Activated T-cell treated with anti-CD3 and anti-CD28 coated beads for 4 hours (primary cell): ENCODE results near the gene DOHH.
"Not testable (repeated sequence)": the region's sequence is repeated elsewhere in the genome, so short reads cannot be mapped to it uniquely, and the experiment has no call there.

Experiments used
- DNase-seq: peaks from one replicate; pipeline ENCODE4 v3.0.0-alpha.2; 2020

DOHH gene

DNA sequence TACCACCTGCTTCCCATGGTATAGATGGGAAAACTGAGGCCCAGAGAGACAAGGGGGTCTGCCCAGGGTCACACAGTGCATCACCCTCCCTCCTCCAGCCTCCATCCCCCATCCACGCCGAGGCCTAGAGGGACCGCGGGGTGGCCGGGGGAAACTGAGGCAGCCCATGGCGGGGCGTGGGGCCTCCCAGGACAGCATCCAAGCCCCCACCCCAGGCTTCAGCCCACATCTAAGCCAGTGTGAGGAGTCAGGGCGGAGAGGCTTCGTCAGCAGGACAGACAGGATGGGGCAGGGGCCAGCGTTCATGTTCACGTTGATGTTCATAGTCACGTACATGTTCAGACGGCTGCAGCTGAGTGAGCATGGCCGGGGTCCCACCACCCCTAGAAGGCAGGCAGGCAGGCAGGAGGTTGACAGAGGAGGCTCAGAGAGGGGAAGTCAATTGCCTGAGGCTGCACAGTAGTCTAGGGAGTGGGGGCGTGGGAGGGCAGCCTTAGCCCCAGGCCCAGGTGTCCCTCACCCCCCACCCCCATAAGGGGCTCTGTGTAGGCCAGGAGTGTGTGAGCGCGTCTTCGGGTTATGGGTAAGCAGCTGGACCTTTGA lies 43.4 kb downstream of the DOHH start:
- DNase-seq, result no peak

DNA sequence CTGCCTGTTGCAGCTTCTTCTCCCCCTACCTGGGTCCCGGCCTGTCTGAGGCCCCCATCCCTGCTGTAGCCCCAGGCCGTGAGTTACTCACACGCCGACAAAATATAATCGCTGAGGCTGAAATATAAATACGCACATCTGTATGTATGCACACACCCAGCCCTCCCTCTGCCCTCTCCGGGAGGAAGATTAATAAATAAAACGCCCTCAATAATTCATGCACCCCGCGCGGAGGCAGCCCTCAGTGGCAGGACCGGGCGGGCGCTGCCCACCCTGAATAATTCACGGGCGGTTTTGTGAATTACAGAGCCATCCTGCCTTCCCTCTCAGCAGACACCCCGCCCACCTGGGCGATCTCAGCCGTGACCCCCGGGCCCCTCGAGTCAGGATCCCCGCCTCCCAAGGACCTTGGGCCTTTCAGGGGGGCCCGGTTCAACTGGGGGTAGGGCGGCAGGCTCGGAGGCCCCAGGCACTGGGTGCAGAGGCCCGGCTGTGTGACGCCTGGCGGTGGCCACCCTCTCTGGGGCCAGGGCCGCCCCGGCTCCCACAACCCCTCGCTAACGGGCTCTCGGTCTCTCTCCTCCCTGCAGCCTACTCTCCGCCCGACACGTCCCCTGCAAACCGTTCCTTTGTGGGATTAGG lies 44.4 kb downstream of the DOHH start:
- DNase-seq, result no peak

DNA sequence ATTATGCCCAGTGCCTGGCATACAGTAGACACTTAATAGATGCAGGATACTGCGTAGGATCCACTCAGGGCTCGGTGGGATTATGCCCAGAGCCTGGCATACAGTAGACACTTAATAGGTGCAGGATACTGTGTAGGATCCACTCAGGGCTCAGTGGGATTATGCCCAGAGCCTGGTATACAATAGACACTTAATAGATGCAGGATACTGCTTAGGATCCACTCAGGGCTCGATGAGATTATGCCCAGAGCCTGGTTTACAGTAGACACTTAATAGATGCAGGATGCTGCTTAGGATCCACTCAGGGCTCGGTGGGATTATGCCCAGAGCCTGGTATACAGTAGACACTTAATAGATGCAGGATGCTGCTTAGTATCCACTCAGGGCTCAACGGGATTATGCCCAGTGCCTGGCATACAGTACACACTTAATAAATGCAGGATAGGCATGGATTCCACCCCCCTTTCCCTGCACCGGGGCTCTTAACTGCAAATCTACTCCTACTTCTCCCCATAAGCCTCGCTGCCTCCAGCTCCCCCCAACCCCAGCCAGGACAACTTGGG lies 45.0 kb downstream of the DOHH start:
- DNase-seq, result no peak

DNA sequence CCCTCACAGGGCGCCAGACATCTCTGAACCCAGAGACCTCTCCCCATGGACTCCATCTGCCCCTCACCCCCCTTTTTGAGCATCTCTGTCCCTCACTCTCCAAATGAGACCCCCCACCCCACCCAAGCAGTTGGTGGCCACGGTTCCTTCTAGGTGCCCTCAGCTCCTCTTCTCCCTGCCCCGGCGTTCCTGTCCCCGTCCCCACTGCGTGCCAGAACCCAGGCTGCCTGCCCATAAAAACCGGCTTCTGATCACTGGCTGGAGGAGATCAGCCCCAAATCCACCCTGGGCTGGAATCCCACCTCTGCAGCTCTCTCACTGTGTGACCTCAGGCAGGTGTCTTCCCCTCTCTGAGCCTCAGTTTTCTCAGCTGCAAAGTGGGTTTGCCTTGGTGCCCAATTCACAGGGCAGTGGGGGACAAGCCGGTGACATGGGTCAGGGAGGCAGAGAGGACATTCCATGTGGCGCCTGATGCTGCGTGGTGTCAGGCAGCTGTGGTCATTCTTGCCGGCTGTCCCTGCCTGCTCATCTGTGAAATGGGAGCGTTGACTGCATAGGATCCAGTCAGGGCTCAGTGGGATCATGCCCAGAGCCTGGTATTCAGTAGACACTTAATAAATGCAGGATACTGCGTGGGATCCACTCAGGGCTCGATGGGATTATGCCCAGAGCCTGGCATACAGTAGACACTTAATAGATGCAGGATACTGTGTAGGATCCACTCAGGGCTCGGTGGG lies 45.6 kb downstream of the DOHH start:
- DNase-seq, result no peak

DNA sequence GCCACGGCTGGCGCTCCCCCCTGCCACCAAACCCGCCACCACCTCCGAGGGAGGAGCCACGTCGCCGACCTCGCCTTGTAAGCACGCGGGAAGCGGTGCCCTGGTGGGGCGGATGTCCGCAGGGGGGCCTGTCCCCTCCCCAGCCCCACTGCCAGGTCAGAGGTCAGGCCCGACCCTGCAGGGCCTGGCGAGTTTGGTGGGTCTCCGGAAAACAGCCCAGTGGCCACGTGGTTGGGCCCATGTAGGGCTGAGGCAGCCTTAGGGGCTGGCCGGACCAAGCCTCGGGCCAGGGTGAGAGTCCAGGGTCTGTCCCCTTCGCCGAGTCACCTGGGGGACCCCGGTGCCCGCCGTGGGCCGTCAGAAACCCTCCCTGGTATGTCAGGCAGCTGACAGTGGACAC lies 46.6 kb downstream of the DOHH start:
- no peak for DNase-seq

DNA sequence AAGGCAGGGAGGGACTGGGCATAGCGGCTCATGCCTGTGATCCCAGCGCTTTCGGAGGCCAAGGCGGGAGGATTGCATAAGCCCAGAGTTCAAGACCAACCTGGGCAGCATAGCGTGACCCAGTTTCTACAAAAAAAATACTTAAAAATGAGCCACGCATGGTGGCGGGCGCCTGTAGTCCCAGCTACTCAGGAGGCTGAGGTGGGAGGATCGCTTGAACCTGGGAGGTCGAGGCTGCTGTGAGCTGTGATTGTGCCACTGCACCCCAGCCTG lies 47.6 kb downstream of the DOHH start:
- DNase-seq, result not testable (repeated sequence)

DNA sequence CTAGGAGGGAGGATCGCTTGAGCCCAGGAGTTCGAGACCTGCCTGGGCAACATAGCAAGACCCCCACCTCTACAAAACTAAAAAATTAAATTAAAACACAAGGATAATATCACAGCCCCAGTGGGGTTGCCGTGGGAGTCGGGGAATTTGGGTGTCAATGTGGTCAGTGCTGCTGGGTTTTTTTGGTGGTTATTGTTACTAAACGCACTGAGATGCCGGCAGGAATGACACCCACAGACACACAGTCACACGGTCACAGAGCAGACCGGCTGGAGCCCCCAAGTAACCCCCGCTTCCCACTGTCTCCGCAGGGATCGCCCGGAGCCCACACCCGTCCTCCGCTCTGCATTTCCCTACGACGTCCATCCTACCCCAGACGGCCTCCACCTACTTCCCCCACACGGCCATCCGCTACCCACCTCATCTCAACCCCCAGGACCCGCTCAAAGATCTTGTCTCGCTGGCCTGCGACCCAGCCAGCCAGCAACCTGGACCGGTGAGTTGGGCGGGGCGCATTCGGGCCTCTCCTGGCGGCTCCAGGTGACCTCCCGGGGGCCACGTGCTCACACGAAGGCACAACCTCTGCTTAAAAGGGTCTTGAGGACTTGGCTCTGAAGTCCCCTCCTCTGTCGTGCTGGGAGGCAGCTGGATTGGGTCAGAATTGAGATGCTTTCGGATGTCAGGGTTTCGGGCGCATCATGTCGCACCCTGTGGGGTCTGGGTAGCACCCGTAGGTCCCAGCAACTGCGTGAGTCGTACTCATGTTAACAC lies 48.1 kb downstream of the DOHH start:
- no peak for DNase-seq

DNA sequence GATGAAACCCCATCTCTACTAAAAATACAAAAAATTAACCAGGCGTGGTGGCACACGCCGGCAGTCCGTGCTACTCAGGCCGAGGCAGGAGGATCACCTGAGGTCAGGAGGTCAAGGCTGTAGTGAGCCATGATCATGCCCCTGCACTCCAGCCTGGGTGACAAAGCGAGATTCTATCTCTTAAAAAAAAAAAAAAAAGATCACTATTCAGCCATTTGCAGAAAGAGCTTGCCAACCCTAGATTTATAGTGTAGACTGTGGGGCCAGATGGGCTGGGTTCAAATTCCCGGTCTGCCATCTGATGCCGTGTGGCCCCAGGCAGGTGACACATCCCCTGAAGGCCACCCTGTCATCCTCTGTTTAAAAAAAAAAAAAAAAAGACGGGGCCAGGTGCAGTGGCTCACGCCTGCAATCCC lies 49.0 kb downstream of the DOHH start:
- DNase-seq, result no peak

DNA sequence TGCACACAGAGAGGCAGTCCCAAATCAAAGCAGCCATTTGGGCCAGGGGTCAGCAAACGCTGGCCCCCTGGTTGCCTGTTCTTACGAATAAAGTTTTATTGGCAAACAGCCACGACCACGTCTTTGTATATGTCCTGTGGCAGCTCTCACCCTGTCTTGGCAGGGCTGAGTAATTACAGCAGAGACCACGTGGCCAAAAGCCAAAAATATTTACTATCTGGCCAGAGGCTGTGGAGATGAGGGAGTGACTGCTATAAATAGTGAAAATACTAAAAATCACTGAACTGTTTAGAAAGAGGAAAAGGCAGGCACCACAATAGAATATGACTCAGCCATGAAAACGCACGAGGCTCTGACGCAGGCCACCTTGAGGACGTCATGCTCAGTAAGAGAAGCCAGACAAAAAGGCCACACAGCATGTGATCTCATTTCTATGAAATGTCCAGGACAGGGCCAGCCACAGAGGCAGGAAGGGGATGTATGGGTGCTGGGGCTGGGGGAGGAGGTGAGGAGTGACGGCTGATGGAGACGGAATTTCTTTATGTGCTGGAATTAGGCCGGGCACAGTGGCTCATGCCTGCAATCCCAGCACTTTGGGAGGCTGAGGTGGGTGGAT lies 49.6 kb downstream of the DOHH start:
- DNase-seq, result no peak

DNA sequence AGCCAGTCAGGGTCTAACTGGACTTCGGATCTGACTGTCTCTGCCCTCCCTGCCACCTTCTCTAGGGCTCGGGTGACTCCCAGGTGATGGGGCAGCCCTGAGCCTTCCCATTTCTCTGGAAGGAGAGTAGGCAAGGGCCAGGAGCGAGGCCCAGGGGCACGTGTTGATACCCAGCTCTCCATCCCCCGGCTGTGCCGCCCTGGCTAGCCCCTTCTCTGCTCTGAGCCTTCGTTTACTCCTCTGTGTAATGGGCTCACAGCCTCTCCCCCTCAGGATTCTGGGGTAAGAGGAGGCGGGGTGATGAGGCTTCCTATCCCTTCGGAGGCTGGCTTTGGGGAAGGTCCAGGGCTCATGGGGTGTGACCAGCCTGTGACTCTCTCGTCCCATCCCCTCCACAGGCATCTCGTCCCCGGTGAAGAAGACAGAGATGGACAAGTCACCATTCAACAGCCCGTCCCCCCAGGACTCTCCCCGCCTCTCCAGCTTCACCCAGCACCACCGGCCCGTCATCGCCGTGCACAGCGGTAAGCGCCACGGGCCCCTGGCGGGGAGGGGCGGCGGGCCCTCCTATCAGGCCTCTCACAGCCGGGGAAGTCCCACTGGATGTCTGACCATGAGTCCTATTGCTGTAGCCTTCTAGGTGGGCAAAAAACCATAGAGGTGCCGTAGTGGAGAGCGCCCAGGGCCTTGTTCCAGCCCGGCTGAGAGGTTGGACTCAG lies 51.7 kb downstream of the DOHH start:
- DNase-seq, result no peak

DNA sequence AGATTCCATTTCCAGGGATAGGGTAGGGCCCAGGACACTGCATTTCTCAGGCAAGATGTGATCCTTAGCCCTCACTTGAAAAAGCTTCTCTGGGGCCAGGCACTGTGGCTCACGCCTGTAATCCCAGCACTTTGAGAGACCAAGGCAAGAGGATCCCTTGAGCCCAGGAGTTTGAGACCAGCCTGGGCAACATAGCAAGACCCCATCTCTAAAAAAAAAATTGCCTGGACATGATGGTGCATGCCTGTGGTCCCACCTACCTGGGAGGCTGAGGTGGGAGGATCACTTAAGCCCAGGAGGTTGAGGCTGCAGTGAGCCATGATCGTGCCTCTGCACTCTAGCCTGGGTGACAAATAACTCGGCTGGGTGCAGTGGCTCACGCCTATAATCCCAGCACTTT lies 53.8 kb downstream of the DOHH start:
- DNase-seq, result not testable (repeated sequence)

DNA sequence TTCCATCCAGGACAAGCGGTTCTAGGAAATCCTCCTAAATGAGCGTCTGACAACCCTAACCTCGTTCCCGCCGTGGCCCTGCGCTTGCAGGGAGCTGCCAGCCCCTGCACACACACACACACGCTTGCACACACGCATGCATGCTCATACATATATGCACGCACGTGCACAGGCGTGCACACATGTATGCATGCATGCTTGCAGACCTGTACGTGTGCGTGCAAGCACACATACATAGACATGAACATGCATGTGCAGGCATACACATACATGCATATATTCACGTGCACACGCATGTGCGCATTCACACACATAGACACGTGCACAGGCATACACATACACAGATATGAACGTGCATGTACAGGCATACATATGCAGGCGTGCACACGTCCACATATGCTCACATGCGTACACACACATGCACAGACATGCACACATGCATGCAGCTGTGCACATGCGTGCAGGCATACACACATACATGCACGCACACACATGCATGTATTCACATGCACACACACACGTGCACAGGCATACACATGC lies 55.7 kb downstream of the DOHH start:
- DNase-seq, result no peak

DNA sequence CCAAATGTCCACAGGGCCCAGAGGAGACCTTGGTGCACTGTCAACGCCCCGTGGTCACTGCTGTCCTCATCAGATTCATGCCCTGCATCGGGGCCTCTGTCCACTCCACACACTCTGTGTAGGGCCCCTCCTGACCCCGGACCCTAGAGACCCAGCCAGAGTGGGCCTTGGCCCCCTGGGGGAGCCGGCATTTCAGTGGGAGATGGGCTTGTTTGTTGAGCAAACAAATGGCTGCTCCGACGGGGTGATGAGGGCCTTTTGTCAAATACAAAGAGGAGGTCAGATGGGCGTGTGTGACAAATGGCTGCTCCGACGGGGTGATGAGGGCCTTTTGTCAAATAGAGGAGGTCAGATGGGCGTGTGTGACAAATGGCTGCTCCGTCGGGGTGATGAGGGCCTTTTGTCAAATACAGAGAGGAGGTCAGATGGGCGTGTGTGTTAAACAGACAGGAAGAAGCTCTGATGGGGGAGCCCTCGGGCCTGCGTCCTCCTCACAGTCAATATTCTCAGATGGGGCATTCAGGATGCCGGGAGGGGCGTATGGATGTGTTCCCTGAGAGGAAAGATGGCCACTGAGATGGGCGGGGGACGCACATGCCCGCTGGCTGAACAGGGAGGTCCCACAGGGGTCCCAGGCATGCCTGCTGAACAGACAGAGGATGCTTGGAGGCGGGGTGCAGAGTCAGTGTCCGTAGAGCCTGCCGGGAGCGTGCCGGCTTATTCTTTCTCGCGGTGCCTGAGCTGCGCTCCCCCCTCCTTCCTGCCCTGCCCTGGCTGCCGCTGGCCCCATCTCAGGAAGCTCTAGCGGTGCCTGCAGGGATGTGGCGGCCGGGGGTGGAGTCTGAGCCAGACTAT lies 56.4 kb downstream of the DOHH start:
- DNase-seq, result no peak

DNA sequence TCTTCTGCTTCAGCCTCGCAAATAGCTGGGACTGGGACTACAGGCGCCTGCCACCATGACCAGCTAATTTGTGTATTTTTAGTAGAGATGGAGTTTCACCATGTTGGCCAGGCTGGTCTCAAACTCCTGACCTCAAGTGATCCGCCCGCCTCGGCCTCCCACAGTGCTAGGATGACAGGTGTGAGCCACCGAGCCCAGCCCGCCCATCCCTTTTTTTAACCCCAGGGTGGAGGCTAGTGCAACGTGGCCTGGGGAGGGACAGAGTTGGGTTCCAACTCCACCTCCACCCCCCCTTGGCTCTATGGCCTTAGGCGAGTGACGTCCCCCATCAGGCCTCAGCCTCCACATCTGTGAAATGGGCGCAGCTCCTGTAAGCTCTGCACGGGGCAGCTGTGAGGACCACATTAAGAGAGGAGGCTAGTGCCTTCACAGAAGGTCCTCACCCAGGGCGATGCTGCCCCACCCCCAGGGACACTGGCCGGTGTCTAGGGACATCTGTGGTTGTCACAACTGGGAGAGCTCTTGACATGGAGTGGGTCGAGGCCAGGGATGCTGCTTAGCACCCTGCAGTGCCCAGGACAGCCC lies 57.9 kb downstream of the DOHH start:
- DNase-seq, result no peak

DNA sequence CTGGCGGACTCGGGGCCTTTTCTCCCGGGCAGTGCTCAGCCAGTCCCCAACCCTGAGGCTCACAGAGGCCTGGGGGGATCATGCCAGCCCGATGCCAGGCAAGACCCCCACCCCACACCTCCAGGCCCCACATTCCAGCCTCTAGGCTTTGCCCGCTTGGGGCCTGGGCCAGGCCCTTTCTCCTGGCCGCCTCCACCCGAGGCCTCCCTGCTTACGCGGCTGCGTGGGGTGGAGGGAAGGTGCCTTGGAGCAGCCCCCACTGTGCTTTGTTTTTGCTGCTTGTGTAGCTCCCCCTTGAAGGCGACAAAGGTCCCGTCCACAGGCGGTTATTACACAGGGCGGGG lies 58.5 kb downstream of the DOHH start:
- DNase-seq, result no peak

DNA sequence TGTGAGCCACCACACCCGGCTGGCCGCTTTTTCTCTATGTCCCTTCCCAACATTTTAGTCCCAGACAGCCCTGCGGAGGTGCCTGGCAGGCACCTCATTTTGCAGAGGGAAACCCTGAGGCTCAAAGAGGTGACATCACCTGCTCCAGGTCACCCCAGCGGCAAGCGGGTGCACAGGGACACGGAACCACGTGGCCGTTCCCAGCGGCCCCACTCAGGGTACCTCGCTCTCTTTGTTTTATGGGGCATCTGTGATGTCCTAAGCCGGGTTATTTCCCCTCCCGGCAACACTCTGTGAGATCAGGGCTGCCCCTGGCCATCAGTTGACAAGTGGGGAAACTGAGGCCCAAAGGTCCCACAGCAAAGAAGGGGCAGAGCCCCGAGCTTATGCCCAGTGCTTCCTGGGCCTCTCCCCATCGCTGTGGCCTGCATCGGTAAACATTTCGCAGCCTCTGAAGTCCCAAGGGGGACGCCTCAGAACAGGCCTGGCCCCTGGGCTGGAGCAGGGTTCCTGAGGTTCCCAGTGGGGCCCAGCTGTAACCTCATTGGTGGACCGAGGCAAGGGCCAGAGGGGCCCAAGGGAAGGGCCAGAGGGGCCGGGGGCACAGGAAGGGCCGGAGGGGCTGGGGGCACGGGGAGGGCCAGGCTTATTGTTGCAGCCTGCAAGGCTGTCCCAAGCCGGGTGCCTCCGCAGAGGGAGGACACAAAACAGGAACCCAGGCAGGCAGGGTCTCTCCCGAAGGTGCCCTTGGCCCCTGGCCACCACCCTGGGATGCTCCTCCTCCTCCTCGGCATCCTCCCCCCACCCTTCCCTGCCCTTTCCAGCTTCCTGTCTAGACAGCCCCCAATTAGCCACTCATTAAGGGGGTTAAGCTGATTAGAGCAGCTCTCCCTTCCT lies 59.1 kb downstream of the DOHH start:
- no peak for DNase-seq
